Raji (cell line): ENCODE results near the gene HDAC10.

ENCODE experiments used
- POLR2A ChIP-seq: IDR thresholded peaks from 2 replicates; pipeline ENCODE4 v1.6.1; 2011; ENCODE audit warnings: low read depth, low read length, control low read depth; ENCODE audit not compliant: insufficient read depth

The HDAC10 gene

DNA sequence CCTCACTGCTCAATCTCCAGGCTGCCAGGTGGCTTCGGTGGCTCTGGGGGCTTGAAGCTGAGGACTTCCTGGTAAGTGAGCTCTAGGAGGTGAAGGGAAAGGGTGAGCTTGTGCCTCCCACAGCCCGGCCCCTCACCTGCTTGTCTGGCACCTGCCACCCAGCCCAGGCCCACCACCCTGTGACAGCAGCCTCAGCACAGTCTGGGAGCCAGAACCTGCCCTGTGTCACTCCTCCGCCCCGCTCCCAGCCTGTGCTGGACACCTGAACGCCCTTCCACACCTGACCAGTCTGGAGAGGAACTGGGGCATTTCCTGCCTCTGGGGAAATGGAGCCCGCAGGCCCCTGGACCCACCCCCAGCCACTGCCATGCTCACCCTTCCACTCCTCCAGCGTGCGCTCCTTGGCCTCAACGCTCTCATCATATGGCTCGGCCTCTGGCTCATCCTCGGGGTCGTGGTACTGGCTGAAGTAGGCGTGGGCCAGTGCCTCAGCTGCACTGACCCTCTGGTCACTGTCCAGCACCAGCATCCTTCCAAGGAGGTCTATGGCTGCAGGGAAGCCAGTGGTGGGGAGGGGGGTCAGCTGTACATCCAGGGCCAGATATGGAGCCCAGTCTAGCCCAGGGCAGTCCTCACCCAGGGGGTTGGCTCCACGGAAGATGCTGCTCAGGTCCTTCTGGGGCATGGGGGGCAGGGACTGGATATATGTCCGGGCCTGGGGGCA is 14.0 kb upstream of the HDAC10 start:
- TF ChIP-seq POLR2A, result no peak

DNA sequence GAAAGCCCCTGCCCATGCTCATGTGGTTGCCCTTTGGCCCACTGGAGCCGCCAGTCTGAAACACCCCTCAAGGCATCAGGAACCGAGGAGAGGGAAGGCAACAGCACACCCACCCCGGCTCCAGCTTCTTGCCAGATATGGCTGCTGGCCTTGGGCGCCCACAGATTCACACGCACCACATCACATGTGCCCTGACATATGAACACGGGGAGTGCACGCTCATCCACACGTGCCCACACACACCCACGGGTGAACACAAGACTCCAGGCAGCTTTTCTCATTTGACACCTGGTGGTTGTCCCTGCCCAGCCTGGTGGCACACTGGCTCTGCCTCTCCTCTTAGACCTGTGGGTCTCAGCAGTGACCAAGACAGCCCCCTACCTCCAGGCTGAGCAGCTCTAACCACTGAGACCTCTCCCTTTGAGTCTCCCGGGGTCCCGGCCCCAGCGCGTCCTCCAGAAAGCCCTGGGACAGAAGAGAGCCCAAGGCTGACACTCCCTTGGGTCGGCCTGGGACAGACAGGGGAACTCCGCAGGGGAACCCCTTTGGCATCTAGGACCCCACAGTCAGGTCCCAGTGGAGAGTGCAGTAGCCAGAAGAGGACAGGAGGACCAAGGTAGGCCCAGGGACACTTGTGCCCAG is 13.2 kb upstream of the HDAC10 start:
- no peak for TF ChIP-seq POLR2A

DNA sequence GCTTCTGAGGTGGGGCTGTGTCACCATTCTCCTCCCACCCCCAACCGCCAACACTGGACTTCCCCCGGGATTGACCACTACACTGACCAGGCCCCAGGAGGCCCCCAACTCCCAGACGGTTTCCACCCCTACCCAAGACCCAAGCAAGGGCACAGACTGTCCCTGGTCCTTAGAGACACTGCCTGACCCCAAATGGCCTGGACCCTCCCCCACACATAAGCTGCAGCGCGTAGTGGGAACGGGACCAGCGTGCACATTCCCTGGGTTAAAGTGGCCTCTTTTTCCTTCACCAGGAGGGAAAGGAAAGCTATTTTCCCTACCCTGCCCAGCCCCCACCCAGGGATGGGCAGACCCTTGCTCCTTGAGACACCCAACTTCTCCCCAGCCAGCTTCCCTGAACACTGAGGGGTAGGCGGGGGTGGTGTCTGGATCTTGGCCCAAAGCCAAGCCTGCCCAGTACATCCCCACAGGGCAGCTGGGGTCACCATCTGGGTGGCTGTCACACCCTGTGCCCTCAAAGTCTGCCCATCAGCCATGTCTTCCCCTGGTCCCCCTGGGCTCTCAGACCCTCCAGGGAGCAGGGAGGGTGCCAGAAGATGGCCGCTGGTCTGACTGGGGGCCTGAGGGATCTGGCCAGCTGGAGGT is 12.0 kb upstream of the HDAC10 start:
- no peak for TF ChIP-seq POLR2A

DNA sequence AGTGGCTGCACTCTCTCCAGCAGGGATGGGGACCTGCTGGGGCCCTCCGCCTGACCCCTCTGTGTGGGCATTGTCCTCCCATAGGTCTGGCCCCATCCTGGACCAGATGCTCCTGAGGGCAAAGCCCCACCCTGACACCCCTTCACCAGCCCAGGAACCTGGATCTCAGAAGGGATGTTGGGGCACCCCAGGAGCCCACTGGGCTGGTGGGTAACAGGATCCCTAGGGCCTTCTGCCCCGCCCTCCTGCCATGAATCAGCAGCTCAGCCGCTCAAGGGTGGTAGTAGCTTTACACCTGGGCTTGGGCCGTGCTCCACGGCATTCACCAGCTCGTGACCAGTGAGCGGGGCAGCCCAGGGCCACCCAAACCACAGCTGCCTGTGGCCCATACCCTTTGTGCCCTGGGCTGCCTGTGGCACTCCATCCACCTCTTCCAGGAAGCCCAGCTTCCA is 11.4 kb upstream of the HDAC10 start:
- TF ChIP-seq POLR2A, result no peak

DNA sequence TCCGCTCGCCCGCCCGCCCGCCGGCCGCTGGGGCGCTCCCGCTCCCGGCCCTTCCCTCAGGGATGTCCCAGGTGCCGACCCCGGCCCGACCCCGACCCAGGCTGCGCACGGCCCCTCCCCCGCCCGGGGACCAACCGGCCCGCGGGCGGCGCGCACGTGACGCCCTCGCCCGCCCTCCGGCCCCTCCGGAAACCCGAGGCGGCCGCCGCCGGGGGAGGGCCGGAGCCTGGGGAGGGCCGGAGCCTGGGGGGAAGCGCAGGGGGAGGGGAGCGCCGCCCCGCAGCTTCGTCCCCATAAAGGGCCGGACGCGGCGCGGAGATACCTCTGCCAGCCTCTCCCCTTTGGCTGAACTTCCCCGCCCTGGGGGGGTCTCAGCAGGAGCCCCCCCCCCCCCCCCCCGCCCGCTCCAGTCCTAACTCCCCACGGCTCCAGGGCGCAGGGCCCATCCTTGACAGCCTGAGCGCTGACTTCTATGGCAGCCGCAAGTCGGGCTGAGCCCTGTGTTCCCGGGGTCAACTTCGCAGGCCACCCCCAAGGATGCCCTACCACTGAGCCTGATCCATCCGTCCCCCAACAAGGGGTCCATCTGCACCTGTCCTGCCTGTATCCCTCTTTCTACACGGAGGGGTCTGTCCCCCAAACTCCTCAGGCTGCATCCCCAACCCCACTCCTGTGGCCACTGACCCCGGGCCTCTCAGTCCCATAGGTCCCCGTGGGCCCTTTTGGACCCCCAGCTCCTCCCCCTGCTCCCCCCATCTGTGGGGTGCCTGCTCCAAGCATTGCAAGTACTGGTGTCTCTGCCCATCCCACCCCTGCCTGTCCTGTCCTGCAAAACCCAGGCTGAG is 10.8 kb upstream of the HDAC10 start, which contains the start of gene MAPK12:
Gene MAPK12 (minus strand): TSS at position 69 of the 845 bp plus-strand sequence. CDS start 174 bp downstream, outside the sequence.
- TF ChIP-seq POLR2A, result 0 out of 2 replicates have a peak, but pooled peaks have one; percentile 2

DNA sequence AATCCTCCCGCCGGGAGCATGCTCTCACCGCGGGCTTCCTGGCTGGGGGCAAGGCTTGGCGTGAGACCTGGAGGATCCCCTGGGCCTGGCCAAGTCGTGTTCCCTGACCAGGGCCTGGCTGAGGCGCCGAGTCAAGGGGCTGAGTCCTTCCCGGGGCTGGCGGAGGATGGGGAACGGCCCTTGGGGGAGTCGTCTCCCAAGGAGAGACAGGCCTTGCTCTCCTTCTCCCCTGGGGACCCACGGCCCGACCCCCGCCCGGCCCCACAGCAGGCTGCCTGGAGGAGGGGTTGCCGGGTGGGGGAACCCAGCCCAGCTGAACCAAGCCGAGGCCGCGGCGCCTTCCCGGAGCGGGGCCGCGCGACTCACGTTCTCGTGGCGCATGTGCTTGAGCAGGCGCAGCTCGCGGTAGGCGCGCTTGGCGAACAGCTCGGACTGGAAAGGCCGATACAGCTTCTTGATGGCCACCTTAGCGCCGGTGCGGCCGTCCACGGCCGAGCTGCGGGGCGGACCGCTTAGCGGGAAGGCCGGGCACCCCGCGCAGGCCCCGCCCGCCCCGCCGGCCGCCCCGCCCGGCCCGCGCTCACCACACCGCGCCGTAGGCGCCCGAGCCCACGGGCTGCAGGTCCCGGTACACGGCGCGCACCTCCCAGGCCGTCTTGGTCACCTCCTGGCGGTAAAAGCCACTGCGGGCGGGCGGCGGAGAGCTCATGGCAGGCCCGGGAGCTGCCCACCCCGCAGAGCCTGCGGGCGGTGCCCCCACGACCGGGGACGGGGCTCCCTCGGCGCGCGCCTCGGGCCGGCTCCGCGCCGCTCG is 9.9 kb upstream of the HDAC10 start:
- peak; percentile 64 for TF ChIP-seq POLR2A

DNA sequence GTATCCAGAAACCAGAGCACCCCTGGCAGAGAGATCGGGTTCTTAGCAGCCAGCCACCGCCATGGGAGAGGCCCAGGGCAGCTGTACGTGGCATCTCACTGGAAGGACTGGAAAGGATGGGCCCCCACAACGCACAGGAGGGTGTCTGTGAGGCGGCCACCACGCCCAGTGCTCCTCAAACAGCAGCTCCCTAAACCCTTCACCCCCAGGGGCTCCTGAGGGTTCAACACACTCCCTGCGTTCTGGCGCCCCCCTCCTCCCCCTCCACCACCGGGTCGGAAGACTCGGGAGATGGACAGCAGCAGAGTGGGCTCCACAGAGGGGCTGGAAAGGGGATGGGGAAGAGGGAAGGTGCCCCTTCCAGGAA is 9.4 kb upstream of the HDAC10 start:
- no peak for TF ChIP-seq POLR2A

DNA sequence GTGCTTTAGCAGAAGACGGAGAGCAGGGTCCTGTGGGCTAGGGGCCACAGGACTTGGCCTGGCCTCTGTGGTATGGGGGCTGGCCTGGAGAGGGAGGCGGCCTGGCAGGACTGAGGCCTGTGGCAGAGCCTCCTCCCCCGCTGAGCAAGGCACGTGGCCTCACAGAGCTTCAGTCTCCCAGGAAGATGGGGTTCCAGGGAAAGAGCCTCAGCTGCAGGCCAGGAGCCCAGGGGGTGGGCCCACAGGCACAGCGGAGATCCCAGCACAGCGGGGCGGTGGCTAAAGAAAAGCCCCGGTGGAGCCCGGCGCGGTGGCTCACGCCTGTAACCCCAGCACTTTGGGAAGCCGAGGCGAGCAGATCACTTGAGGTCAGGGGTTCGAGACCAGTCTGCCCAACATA is 8.2 kb upstream of the HDAC10 start:
- TF ChIP-seq POLR2A, result no peak

DNA sequence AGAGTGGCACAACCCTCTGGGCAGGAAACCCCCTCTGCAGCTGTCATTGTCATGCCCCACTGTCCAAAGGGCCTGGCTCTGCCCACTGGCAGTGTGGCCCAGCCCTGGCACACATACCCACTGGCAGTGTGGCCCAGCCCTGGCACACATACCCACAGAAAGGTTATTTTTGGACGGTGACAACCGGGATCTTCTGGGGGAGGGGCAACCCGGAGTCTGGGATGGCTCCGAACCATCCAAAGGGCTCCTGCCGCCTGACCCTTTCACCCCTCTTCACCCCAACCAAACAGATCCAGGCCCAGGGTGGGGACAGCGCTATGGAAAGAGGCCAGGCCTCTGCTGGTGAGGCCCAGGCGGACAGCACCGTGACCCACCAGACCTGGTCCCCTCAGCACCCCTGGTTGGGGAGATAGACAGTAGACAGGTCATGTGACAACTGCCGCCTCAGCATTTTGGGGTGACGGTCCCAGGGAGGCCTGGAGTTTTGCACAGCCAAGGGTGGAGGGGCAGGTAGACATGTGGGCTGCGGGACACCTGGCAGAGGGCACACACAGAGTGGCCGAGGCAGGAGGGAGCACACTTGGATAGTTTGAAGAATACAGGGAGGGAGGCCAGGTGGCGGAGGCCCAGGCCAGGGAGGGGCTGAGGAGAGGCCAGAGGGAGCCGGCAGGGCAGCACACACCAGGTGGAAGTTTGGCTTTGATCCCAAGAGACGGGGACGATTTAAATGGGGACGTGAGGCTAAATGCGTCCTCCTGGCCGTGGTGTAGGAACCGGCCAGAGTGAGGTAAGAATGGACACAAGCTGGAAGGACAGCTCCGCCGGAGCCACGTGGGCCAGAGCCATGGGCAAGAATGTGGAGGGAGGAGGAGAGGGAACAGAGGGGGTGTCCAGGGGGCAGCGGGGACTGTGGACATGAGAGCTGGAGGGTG is 7.6 kb upstream of the HDAC10 start:
- TF ChIP-seq POLR2A, result no peak

DNA sequence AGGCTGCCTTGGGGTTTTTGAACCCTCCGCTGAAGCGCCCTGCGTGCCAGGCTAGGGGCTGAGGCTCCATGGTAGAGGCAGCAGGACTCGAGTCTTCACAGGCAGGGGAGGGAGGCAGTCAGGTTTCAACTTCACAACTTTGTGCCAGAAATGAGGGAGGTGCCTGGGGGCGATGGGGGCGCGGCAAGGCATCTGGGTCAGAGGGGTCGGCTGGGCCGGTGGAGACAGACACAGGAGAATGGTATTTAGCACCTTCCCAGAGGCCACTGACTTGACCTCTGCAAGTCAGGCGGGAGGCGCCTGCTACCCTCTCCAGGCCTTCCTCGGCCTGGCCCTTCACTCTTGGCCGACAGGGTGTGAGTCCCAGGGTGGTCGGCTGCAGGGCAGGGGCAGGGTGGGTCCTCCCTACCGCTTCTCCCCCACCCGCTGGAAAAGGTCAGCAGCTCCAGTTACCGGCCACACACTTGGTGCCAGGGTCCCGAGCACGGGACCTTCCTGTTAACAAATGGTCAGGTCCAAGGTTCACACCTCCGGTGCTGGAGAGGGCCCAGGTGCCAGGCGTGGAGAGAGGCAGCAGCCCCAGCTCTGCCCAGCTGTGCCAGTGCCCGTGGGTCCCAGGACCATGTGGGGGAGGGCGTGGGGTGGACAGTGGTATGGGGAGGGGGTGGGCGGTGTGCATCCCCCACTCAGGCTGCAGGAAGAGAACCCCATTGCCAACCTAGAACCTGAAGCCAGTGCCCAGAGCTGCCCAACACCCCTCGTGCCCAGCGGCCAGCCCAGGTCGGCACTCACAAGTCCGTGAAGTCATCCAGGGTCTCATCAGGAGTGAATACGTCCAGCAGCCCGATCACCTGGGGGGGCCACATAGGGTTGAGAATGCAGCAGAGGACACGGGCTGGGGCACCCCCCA is 6.6 kb upstream of the HDAC10 start:
- no peak for TF ChIP-seq POLR2A

DNA sequence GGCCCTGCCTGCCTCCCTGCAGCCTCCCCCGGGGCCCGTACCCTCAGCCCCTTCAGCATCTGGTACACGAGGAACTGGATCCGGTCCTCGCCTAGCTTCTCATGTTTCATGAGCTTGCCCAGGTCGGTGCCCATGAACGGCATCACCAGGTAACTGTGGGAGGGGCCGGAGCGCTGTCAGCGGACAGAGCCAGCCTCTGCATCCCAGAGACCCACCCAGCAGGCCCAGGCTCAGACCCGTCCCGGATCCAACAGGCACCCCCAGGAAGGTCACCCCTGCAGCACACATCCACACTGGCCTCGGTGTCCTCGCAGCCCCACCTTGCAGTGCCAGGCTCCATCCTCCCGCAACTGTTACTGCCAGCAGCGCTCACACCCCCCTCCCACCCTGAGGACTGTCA is 6.0 kb upstream of the HDAC10 start:
- TF ChIP-seq POLR2A, result no peak

DNA sequence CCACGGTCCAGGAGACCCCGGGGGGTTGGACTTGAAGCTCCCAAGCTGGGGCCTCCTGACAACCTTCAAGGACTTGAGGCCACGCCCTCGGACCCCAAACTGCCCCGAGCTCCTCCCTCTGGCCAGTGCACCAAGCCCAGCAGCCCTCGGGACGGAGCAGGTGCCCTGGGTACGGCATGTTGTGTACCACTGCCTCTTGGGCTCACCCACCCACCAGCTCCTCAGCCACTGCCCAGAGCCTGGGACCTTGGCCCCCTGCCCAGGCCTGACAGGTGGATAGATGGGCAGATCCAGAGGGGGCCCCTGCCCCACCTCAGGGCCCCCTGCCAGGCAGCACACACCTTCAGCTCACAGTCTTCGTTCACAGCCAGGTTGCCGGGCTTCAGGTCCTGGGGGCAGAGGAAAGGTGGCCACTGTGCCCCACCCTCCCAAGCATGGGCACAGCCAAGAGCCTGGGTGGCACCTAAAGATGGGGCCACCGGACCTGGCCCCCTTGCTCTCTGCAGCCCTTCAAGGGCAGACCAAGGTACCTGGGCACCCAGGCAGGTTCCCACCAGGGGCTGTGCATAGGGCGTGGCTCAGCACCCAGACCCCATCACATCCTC is 5.3 kb upstream of the HDAC10 start:
- no peak for TF ChIP-seq POLR2A

DNA sequence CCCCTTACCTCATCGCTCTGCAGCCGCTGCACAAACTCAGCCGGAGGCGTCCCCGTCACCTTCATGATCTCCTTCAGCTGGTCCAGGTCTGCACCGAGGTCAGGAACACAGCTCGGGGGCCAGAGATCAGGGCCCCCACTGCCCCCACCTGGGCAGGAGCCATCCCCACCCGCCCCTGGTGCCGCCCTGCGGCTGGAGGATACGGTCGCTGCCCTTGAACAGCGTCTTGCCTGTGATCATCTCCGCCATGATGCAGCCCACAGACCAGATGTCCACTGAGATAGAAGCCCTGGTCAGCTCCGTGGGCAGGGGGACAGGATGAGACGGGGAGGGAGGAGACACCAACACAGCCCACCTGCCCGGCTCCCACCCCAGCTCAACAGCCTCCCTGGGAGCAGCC is 4.5 kb upstream of the HDAC10 start:
- no peak for TF ChIP-seq POLR2A
